HG03159 (cell line): ENCODE data around the gene TAF4.

Experiments used
- ATAC-seq: cut with Tn5 transposase; IDR thresholded peaks from one replicate; pipeline ENCODE4 v1.9.1; 2021; ENCODE audit warnings: mild to moderate bottlenecking, moderate library complexity; ENCODE audit not compliant: unreplicated experiment

The TAF4 gene

DNA sequence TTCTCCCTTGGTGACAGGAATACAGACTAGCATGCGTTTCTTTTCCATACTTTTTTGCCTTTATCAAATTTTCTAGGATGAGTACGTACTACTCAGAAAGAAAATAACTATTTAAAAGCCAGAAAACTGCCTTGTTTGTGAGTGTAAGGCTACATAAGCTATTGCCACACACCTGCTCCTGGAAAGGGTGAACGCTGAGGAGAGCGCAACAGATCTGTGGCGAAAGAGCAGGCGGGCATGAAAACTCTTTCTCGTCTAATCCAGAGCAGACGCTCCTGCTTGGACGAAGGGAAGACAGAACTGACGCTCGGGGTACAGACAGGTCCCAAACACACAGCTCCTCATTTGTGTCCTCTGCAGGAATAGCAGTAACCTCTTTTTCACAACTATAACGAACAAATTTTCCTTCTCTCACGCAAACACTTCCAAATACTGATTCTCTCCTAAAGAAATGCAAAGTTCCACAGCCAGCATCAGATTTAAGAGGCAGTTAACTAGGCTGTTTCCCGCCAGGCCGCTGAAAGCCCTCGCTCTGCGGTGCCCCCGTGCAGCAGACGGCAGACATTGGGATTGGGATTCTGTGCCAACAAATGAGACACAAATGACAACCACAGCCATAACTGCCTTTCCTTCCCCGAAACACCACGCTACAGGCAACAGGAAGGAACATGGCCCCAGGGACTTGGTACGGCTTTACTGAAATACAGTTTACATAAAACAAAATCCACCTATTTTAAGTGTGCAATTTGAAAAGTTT is 20.0 kb downstream of the TAF4 start:
- ATAC-seq: no peak

- no peak for ATAC-seq
Observed at GRCh38 chr20:62045118-62045517, 20.6 kb downstream of the TAF4 start.

DNA sequence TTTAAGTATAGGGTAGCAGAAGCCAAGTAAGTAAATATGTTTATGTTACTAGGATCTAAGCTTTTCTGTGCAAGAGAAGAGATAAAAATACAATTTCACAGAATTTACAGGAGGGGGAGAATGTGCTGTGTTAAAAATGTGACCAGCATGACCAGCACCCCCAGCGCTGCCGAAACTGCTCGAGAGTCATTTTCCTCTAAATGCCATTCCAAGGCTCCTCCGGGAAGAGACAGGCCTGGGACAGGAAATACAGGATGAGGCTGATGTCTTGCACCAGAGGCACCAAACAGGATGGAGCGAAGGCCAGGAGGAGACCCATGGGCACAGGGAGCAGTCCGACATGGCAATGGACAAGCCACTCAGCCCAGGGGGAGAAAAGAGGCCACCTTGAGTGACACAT is 21.1 kb downstream of the TAF4 start:
- ATAC-seq: no peak

- no peak for ATAC-seq
Observed at GRCh38 chr20:62043131-62043914, 22.4 kb downstream of the TAF4 start.

DNA sequence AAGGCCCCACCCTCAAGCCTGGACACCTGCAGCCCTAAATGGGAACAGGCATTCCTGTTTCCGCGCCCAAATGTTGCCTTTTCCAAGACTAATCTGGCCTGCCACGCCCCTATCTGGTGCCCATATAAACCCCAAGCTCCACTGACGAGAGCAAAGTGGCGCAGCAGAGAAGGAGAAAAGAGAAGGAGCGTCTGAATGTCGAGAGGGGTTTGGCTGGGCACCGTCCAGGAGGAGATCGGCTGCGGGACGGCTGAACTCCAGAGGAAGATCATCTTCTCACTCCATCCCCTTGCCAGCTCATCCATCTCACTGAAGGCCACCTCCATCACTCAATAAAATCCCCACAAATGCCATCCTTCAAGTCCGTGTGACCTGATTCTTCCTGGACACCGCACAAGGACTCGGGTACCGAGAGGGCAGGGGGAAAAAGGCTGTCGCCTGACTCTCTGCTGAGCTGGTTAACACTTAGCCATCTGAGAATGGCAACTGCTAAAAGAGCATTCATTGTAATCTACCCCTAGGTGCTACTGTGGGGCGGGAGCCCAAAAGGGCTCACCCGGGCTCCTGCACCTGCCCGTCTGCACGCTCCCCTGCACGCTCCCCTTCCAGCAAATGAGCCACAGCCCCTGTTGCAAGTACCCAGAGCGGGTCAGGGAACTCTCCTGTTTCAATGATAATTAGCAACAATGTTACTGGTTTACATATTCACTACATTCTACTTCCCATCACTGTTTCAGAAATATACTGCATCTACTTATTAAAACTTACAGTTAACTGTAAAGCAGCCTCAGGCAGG is 23.5 kb downstream of the TAF4 start:
- ATAC-seq: no peak

DNA sequence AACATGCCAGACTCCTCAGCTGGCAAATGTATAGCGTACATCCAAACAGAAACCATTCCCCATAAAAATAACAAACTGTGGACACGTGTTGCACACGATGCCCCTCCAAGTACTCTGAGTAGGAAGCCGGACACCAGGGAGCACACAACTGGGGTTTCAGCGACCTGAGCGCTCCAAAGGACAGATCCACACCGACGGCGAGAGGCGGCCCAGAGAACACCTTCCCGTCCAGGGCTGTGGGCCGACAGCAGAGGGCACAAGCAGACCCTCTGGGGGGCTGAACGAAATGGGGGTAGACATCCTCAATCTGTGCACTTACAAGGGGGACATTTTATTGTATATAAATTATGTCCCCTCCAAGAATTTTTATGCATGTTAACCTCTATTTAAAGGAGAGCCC is 24.7 kb downstream of the TAF4 start:
- no peak for ATAC-seq

DNA sequence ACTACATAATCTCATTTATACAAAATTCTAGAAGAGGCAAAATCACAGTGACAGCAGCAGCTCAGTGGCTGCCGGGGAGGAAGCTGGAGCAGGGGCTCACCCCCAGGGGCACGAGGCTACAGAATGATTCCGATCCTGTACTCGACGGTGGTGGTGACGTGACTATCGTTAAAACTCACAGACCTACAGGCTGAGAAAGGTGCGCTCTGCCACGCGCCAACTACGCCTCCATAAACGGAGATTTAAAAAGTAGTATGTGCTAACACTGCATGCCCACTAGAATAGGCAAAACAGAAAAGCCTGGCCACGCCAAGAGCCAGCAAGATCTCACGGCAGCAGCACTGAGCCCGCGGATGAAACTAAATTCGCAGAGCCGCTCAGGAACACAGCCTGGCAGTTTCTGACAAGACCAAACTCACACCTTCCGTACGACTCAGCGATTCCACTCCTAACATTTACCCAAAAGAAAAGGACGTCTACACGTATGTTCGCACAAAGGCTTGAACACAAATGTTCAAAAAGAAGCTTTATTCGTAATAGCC is 25.2 kb downstream of the TAF4 start:
- no peak for ATAC-seq

- ATAC-seq: no peak
Observed at GRCh38 chr20:62039738-62040137, 25.9 kb downstream of the TAF4 start.

DNA sequence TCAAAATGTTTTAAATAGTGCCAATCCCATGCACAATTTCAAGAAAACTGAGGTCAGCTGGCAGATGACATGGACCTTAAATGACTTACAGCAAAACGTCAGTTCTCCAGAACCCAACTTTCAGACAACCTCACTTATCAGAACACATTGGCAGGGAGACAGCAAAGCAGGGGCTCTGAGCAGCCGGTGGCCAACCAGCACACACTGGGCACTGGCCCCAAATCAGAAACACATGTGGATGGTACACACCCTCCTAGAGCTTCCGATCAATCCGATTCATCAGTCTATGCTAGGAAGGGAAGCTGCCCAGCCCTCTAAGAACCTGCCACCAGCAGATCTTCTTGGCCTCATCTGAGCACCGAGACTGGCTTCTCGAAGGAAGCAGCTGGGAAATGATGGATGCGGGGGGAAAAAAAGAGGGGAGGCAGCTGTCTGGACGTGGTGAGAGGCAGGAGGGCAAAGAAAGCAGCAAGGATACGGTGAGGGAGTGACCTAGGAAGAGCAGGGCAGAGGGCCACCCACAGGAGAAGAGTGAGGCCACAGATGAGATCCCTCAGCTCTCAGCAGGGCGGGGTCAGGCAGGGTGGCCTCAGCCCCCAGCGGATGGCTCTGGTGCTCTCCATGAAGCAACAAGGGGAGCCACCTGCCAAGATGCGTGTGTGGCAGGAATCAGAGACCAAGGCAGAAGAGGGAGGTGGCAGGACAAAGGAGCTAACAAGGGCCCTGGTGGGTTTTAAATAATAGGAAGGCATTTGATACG is 32.9 kb downstream of the TAF4 start:
- no peak for ATAC-seq

- no peak for ATAC-seq
Observed at GRCh38 chr20:62031462-62032092, 34.1 kb downstream of the TAF4 start.

DNA sequence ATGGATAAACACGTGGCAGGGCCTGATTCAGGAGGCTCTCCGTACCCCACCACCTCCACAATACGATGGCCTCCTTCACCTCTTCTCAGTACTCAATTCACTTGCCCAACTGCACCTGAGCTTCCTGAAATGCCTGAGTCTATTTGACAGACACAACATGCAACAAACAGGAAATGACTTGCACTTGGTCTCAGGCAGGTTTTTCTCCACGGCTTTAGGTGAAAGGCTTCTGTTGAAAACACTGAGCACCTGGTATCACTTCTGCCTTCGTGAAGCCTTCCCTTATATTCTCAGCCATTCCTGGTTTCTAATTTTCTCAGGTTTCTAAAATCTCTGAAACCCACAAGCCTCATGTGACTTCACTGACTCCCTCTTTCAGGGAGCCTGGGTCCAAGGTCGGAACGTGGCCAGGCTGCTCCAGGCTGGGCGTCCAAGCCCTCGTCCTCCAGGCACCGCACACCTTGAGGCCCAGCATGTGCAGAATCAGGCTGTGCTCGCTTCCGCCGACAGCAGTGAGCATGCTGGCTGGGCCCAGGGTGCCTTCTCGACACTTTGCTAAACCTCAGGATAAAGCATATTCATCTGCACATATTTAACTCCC is 34.7 kb downstream of the TAF4 start:
- peak; percentile 73 for ATAC-seq

GRCh38 chr20:62030357-62030756 is 35.3 kb downstream of the TAF4 start:
- ATAC-seq: no peak

DNA sequence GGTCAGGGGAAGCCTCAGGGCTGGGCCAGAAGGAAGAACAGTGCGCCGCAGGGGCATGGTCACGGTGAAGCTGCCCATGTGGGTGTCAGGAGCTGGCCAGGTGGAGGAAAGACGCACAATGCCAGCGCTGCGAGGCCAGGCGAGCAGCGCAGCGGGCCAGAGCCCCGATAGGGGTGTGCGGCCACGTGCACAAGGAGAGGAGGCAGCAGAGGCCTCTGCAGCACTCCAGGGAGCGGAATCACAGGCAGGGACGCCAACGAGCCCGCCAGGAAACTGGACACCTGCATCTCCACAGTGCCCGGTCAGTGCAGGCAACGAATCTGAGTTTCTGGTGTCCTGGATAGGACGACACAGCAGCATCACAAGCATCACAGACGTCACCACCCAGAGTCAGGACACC is 35.7 kb downstream of the TAF4 start:
- ATAC-seq: no peak

- no peak for ATAC-seq
Observed at GRCh38 chr20:62029296-62029695, 36.4 kb downstream of the TAF4 start.

DNA sequence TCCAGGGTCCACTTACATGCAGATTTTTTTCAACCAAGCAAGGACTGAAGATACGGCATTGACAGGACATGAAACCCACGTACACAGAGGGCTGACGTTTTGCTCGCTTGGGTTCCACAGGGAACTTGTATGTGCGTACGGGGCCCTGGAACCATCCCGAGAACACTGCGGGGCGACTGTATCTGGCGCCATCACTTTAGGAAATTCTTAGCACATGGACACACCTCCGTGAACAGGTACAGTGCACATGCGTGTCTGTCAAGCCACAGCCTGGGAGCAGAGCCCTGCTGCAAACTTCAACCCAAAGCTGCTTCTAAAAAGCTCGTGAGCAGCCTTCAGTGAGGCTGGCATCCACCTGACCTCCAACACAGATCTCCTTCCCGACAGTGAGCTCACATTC is 37.3 kb downstream of the TAF4 start:
- no peak for ATAC-seq

GRCh38 chr20:62027698-62028321 is 37.9 kb downstream of the TAF4 start:
- no peak for ATAC-seq

- ATAC-seq: no peak
Observed at GRCh38 chr20:62027116-62027515, 38.6 kb downstream of the TAF4 start.

DNA sequence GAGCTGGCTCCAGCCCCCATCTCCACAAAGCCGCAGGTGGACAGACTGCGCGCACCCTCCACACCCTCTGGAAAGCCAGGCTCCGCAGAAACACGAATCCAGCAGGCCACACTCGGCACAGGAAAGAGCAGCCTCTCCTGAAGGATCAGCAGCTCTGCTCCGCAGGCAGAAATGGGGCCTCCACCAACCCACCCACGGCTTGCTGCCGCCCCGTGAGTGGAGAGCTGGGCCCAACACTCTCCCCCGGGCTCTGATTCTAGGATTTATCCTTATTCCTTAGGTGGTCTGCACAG is 39.2 kb downstream of the TAF4 start:
- no peak for ATAC-seq

DNA sequence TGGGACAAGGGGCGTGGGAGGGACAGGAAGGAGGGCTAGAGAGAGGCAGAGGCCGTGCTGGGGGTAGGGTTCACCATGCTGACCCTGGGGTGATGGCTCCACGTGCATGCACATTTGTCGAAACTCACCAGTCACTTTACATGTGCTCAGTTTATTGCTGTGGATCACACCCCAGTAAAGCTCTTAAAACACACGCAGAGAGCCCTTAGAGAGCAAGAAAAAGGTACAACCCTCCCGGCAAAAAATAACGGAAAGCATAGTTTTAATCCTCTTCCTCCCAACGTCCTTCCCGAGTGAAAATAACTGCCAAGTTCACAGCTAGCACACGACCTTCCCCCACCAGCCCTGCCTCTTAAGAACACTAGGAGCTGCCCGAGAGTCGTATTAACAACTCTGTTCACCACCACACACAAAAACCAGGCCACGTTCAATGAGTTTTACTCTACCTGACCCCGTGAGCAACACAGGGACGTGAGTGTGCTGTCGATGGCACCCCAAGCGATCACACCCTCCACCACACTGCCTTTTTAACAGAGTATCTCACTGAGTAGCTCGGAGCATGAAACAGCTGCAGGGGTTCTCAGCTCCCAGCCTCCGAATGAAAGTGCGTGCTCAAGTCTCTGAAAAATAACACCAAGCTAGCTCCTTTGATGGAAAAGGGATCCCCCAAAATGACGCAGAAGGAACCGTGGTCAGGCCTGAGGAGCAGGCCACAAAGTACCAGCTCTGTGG is 39.7 kb downstream of the TAF4 start:
- no peak for ATAC-seq
